Activated CD4-positive, CD25-positive, alpha-beta regulatory T cell treated with anti-CD3 and anti-CD28 coated beads, Interleukin-2, amount 50 U/mL, for 72 hours (primary cell): Measurements from ENCODE around the gene BCL2L13.
"Not testable (repeated sequence)": the region's sequence is repeated elsewhere in the genome, so short reads cannot be mapped to it uniquely, and the experiment has no call there.

Experiments
- DNase-seq: peaks from one replicate; pipeline ENCODE4 v3.0.0; 2021

Gene BCL2L13

GRCh38 chr22:17638432-17639246 is at the start of gene BCL2L13:
BCL2L13 (plus strand) TSS chr22:17638757; CDS start chr22:17655712, 16,955 bp downstream.
- DNase-seq = peak; percentile 90

GRCh38 chr22:17589810-17590375 is 48.7 kb upstream of the BCL2L13 start:
- DNase-seq = no peak

GRCh38 chr22:17590586-17590985 is 48.0 kb upstream of the BCL2L13 start:
- DNase-seq = no peak

GRCh38 chr22:17592201-17592600 is 46.4 kb upstream of the BCL2L13 start:
- no peak for DNase-seq

GRCh38 chr22:17596226-17596625 is 42.3 kb upstream of the BCL2L13 start:
- no peak for DNase-seq

- DNase-seq = no peak
Measured at GRCh38 chr22:17597217-17597616, 41.3 kb upstream of the BCL2L13 start.

GRCh38 chr22:17598318-17598717 is 40.2 kb upstream of the BCL2L13 start:
- DNase-seq = no peak

- no peak for DNase-seq
Measured at GRCh38 chr22:17601031-17601430, 37.5 kb upstream of the BCL2L13 start.

- no peak for DNase-seq
Measured at GRCh38 chr22:17603668-17604067, 34.9 kb upstream of the BCL2L13 start.

GRCh38 chr22:17606496-17606895 is 32.1 kb upstream of the BCL2L13 start:
- no peak for DNase-seq

GRCh38 chr22:17607891-17608521 is 30.6 kb upstream of the BCL2L13 start:
- DNase-seq = no peak

GRCh38 chr22:17612057-17612456 is 26.5 kb upstream of the BCL2L13 start:
- DNase-seq = no peak

- no peak for DNase-seq
Measured at GRCh38 chr22:17613280-17613679, 25.3 kb upstream of the BCL2L13 start.

GRCh38 chr22:17627961-17628405 is 10.6 kb upstream of the BCL2L13 start:
- no peak for DNase-seq

GRCh38 chr22:17628406-17629172 is 10.0 kb upstream of the BCL2L13 start, which contains the start of gene ATP6V1E1:
ATP6V1E1 (minus strand) TSS chr22:17628749; CDS start chr22:17628635, 114 bp downstream.
- DNase-seq = peak; percentile 93

GRCh38 chr22:17629173-17629489 is 9.4 kb upstream of the BCL2L13 start:
- DNase-seq = no peak

GRCh38 chr22:17629641-17630040 is 8.9 kb upstream of the BCL2L13 start:
- no peak for DNase-seq

GRCh38 chr22:17631076-17631565 is 7.4 kb upstream of the BCL2L13 start:
- no peak for DNase-seq

GRCh38 chr22:17633217-17633997 is 5.2 kb upstream of the BCL2L13 start:
- no peak for DNase-seq

GRCh38 chr22:17633998-17634323 is 4.6 kb upstream of the BCL2L13 start:
- no peak for DNase-seq

- no peak for DNase-seq
Measured at GRCh38 chr22:17634696-17635095, 3.9 kb upstream of the BCL2L13 start.

- not testable (repeated sequence) for DNase-seq
Measured at GRCh38 chr22:17636850-17637249, 1.7 kb upstream of the BCL2L13 start.
